CD4-positive, alpha-beta T cell treated with Interleukin-17A for 4 hours (primary cell): ENCODE data around the gene SLC26A9.

Experiments used
- DNase-seq: peaks from one replicate; pipeline ENCODE4 v3.0.0-alpha.2; 2020; ENCODE audit warnings: mixed read lengths

The SLC26A9 gene

DNA sequence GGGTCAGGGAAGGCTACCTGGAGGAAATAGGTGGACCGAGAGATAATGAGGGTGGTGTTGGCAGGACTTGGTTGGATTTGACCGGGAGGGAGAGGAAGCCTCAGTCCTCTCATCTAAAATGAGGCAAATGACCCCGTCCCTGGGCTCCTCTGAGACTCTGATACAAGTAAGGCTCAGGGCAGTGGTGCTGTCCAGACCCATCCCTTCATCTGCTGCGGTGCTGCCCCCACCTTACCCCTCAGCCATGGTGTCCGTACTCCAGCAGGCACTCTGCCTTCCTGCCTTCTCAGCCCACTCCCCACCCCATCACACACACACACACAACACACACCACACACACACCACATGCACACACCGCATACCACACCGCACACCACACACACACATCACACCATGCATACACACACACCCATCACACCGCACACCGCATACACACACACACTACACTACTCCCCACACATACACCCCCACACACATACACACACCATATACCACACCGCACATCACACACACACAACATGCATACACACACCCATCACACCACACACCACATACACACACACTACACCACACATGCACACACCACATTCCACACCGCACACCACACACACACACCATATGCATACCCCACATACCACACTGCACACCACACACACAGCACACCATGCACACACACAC lies 29.4 kb upstream of the SLC26A9 start:
- no peak for DNase-seq

DNA sequence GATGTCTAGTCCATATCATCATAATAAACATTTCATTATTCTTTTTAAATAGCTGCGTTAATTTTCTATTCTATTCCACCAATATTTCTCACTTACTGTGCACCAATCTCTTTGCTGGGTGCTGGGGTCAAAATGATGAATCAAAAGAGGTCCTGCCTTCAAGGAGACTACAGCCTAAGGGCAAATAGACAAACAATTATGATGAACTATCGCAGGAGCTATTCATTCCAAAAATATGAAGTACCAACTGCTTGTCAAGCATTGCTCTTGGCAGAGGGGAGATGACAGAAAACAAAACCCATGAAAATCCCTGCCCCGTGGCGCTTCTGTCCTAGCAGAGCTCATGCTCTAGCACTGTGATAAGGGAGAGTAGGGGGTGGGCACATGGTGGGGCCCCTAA lies 28.8 kb upstream of the SLC26A9 start:
- DNase-seq, result no peak

- DNase-seq, result no peak
These were observed 27.8 kb upstream of the SLC26A9 start for GRCh38 chr1:205971082-205971481.

- DNase-seq, result no peak
These were observed 27.2 kb upstream of the SLC26A9 start for GRCh38 chr1:205970486-205970885.

DNA sequence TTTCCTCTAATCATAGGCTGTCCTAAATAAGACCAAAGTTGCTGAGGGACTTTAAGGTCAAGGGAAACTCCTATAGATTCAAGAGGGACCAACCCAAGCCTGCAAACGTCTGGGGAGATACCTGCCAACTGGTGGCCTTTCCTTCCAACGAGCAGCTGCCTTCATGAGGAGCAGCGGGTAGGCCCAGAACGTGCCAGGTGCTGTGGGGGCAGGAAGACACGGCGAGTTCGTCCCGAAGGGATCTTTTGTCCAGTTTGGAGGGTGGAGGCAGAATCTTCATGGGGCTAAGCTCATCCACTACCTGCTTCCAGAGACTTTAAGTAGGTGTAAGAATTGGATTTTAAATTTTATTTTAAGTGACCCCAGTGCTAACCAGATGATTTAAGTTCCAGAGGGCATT lies 26.0 kb upstream of the SLC26A9 start:
- no peak for DNase-seq

DNA sequence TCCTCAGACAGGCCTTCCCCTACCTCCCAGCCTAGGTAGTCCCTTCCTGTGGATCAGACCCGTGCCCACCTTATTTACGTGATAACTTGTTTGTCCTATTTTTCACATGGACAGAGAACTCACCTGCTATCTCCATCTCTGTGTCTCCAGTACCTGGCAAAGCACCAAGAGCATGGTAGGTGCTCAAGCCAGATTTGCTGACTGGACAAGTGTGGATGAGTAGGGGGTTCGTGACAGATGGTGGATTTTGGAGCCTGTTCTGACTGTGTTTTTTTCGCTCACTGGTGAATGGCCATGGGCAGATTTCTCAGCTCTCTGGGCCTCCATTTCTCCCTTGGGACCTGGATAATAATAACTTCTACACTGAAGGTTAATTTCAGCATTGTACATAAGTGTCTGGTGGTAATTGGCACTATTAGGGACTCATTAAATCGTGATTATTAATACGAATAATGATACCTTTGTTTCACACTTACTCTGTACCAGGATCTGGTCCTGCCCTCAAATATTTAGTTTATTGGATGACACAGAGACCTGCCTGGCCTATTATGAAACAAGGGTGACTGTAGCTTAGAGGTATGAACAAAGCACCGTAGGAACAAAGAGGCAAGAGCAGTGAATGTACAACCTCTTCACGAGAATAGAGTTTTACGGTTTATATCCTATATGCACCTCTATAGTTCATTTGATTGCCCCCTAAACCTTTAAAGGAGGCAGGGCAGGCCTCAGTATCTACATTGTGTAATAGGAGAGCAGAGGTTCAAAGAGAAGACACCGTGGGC lies 24.5 kb upstream of the SLC26A9 start:
- no peak for DNase-seq

GRCh38 chr1:205965036-205965884 lies 22.0 kb upstream of the SLC26A9 start:
- no peak for DNase-seq

- no peak for DNase-seq
These were observed 20.3 kb upstream of the SLC26A9 start for GRCh38 chr1:205963352-205964155.

GRCh38 chr1:205962821-205963221 lies 19.6 kb upstream of the SLC26A9 start:
- no peak for DNase-seq

DNA sequence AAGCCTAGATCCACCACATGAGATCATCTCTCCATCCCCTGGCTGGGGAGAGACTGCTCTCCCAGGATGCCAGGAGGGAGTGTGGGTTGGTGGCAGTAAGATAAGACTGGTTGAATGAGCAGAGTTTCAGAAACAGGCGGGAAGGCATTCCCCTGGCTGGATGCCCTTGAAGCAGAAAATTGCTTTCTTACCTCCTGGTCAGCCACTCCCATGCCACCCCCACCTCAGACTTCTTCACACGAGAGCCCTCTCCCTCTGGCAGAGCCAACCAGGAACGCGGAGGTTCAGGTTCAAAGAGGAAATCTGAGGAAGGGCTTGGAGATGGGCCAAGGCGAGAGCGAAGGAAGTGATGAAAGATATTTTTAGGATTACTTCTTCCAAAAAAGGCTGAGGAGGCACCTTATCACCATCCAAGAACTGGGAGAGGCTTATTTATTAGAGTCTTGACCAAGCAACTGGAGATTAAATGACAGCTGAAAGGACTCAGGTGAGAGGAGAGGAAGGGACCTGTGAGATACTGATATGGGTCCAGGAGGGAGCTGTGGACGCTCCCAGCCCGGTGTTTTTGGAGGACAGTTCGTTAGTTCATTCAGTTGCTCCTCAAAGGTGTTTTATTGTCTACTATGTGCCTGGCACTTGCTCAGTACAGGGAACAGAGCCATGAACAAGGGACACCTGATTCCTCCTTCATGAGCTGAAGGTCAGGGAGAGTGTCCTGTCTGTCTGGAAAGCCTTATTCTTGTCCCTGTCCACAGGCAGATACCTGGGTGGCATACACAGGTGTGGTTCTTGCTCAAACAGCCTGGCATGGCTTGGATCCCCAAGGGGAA lies 18.9 kb upstream of the SLC26A9 start:
- DNase-seq, result no peak

DNA sequence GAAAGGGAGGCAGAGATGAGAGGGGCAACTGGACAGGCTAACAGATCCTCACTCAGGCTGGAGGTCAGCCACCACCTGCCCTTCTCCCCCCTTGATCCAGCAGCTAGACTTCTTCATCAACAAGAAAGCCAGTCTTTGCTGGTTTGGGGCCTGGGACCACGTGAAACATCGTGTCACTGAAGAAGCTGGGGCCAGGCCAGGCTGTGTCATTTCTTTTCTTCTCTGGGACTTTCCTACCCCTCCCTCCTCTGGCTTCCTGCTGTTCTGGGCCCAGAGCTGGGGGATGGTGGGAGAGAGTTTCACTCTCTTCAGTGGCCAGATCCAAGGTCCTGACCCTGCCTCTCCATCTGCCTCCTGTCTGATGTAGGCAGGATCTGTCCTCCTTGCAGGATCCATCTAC lies 18.1 kb upstream of the SLC26A9 start:
- no peak for DNase-seq

GRCh38 chr1:205959789-205960188 lies 16.5 kb upstream of the SLC26A9 start:
- DNase-seq, result no peak

GRCh38 chr1:205955499-205955898 lies 12.2 kb upstream of the SLC26A9 start:
- DNase-seq, result no peak

DNA sequence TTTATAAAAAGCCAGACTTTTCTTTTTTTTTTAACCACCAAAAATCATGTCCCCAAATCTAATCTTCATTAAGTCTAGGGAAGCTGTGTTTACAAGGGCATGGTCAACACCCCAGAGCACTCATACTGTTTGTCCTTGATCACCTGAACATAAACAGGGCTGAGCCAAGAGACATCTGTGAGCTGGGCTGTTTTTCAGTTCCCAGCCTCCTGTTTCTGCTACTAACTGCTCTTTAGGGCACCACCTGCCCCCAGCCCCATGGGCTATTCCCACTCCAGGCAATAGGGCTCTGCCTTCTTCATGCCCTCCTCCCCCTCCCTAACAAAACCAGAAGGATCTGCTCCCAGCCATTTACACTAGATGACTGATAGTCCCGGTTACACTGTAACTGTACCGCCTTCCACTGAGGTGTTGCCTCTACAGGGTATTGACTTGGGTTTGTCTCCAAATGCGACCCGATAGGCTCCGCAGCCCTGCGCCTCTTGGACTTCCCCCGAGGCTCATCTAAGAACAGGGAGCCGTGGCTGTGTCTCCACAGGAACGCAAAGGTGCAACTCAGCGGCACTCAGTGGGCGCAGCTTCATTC lies 11.7 kb upstream of the SLC26A9 start:
- DNase-seq, result no peak

GRCh38 chr1:205951746-205952145 lies 8.5 kb upstream of the SLC26A9 start:
- DNase-seq, result no peak

- no peak for DNase-seq
These were observed 7.7 kb upstream of the SLC26A9 start for GRCh38 chr1:205950826-205951549.

- DNase-seq, result no peak
These were observed 7.0 kb upstream of the SLC26A9 start for GRCh38 chr1:205950280-205950679.

- no peak for DNase-seq
These were observed 6.5 kb upstream of the SLC26A9 start for GRCh38 chr1:205949753-205950152.

DNA sequence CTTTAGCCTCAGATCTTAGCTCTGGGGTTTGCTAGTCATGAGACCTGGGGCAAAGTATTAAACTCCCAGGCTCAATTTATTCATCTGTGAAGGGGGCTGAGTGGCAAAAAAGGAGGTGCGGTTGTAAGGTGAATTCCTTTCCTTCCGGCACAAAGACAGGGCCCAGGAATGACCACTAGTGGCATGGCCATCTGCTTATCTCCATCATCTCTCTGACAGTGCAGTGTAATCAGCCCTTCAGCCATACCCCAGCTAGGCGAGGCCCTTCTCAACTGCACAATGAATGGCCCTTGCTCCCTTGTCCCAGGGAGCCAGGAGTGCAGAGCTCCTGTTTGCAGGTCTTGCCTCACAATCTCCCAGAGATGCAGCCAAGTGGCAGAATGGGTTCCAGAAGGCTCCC lies 5.6 kb upstream of the SLC26A9 start:
- DNase-seq, result no peak

GRCh38 chr1:205948039-205948438 lies 4.8 kb upstream of the SLC26A9 start:
- no peak for DNase-seq

GRCh38 chr1:205947024-205947423 lies 3.8 kb upstream of the SLC26A9 start:
- no peak for DNase-seq
